ENCODE measurements around the gene OBI1.

GRCh38 chr13:78594456-78594975 lies 64.4 kb downstream of the OBI1 start:
- TF ChIP-seq CTCF (IDR thresholded peaks at IDR 0.05): no peak
- no peak for TF ChIP-seq POLR2A (IDR thresholded peaks at IDR 0.05)
